ENCODE measurements around the gene PLA2G1B.

DNA sequence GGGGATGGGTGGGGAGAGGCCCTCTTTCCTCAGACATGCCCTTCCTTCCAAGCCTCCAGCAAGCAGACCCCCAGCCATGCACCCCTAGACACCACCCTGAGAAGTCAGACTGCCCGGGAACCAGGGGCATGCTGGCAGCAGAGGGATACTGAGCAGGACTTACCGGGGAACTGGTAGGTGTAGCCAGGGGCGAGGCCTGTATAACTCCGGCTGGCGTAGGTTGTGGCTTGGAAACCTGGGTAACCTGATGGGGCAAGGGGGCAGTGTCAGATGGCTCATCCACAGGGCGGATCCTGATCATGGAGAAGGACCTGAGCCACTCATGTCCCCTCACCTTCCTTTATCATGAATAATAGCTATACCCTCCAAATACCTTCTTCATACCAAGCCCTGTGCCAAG is 25.6 kb upstream of the PLA2G1B start:
- TF ChIP-seq, protein P1, sequence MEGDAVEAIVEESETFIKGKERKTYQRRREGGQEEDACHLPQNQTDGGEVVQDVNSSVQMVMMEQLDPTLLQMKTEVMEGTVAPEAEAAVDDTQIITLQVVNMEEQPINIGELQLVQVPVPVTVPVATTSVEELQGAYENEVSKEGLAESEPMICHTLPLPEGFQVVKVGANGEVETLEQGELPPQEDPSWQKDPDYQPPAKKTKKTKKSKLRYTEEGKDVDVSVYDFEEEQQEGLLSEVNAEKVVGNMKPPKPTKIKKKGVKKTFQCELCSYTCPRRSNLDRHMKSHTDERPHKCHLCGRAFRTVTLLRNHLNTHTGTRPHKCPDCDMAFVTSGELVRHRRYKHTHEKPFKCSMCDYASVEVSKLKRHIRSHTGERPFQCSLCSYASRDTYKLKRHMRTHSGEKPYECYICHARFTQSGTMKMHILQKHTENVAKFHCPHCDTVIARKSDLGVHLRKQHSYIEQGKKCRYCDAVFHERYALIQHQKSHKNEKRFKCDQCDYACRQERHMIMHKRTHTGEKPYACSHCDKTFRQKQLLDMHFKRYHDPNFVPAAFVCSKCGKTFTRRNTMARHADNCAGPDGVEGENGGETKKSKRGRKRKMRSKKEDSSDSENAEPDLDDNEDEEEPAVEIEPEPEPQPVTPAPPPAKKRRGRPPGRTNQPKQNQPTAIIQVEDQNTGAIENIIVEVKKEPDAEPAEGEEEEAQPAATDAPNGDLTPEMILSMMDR (conservative IDR thresholded peaks at IDR 0.05; ENCODE audit: low read depth, low read length) = no peak
- TF ChIP-seq EZH2 (IDR thresholded peaks at IDR 0.05; ENCODE audit: borderline replicate concordance, low read depth, low read length, poor library complexity, severe bottlenecking) = no peak

Measured in A673 (cell line).